ENCODE data around the gene ATP9A.
"Not testable (repeated sequence)": the region's sequence is repeated elsewhere in the genome, so short reads cannot be mapped to it uniquely, and the experiment has no call there.

Gene ATP9A

GRCh38 chr20:51569815-51570738 lies 198.1 kb downstream of the ATP9A start:
- no peak for DNase-seq

- DNase-seq = not testable (repeated sequence)
Observed at GRCh38 chr20:51568533-51568932, 199.7 kb downstream of the ATP9A start.

GRCh38 chr20:51567622-51568021 lies 200.6 kb downstream of the ATP9A start:
- no peak for DNase-seq

DNA sequence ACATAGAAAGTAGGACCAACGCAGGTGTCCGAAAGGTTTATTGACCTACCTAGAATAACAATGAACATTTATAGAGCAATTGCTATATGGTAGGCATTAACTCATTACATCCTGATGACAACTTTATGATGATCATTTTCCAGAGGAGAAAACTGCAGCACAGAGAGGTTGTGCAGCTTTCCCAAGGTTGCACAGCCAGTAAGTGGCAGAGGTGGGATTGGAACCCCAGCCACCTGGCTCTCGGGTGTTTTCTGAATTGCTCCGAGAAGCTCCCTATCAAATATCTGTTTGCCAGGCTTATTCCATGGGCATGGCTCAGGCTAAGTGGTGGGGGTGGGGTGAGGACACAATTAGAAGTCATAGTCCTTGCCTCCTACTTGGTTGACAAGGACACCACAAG lies 201.6 kb downstream of the ATP9A start:
- no peak for DNase-seq

- DNase-seq = no peak
Observed at GRCh38 chr20:51565298-51566144, 202.7 kb downstream of the ATP9A start.

GRCh38 chr20:51563486-51564332 lies 204.5 kb downstream of the ATP9A start:
- DNase-seq = no peak

DNA sequence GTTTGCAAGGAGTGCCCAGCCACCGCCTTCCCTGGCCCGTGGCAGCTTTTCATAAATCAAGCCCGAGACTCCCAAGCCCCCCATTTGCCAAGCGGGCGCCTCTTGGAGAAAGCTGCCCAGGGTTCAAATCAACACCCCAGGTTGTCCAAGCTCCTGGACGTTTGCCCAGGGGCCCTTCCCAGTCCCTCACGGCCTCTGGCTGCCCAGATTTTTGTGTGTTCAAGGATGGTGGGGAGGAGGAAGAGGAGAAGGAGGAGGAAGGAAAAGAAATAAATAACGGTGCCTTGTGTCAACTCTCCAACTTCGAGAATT lies 205.1 kb downstream of the ATP9A start:
- no peak for DNase-seq

GRCh38 chr20:51562332-51563173 lies 205.6 kb downstream of the ATP9A start:
- DNase-seq = no peak

GRCh38 chr20:51562027-51562331 lies 206.2 kb downstream of the ATP9A start:
- DNase-seq = no peak

DNA sequence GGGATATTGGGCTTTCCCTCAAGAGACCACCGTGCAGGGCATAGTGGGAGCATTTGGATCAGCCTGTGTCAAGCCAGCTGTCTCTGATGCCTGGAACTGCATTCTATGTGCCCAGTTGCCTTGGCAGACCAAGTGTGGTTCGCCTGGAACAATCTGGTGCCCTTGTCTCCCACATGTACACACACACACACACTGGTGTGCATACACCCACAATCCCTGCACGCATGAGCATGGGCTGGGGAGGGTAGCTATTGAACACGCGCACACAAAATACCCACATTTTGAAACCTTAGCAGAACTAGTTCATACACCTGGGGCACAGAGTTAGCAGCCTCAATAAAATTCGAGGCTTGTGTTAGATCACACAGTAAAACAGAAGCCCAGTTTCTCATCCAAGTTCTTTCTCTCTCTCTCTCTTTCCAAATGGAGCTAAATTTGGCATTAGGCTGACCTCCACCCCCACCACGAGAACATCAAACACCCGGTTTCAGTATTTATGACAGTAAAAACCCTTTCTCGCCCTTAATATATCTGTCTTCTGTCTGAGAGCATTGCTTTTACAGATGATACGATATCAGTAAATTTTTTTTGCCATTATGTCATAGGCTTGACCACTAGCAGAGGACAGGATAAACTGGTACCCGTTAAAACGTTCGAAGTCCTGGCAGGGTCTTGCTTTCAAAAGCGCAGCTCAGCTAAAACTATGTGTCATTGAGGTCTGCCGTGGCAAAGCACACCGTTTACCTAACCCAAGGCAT lies 207.5 kb downstream of the ATP9A start:
- no peak for DNase-seq

DNA sequence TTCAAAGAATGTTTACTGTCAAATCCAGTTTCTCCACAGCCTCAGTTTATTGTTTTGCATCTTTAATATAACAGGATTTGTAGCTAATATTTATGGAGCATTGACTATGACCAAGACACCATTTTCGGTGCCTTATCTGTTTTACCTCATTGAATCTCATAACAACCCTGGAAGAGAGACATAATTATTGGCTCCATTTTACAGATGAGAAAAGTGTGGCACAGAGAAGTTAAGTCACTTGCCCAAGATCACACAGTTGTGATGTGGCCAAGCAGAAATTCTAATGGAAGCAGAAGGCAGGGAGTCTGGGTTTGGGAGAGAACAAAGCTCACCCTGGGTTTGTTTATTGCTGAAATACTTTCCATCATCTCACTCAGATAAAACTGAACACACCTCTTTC lies 208.1 kb downstream of the ATP9A start:
- DNase-seq = no peak

DNA sequence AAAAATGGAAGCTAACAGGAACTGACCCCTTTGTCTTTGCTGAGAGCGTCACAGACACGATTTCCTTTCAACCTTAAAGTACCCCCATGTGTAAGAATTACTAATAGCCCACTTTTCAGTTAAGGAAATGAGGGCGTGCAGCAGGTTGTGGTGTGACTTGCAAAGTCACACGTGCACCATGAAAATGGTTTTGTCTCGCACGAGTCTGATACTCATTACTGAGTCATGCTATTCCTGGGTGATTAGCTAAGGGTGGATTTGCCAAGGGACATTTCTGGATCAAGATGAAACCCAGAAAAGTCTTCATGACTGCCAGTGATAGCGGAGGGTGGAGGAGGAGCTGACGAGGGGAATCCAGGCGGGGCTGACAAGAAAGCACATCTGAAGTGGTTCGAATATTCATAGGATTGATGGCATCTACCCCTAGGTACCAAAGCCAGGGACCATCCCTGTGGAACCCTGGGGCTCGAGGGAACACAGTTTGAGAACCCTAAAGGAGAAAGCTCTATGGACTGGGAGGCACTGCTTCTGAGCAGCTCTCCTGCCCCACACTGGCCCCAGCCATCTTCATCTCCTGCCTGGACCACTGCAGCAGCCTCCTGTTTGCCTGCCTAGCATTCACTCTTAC lies 213.5 kb downstream of the ATP9A start:
- no peak for DNase-seq

- DNase-seq = no peak
Observed at GRCh38 chr20:51553897-51554486, 214.2 kb downstream of the ATP9A start.

DNA sequence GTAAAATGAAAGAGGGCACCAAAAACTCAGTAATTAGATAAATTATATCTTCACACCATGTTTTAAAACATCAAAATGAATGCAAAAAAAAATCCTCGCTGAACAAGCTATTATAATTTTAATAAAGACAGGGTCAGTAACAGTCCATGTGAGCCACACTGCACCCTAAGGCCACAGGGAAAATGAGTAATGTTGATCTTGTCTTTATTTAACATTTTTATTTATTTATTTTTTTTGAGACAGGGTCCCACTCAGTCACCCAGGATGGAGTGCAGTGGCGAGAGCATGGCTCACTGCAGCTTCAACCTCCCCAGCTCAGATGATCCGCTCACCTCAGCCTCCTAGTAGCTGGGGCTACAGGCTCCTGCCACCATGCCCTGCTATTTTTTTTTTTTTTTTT lies 217.0 kb downstream of the ATP9A start:
- no peak for DNase-seq

DNA sequence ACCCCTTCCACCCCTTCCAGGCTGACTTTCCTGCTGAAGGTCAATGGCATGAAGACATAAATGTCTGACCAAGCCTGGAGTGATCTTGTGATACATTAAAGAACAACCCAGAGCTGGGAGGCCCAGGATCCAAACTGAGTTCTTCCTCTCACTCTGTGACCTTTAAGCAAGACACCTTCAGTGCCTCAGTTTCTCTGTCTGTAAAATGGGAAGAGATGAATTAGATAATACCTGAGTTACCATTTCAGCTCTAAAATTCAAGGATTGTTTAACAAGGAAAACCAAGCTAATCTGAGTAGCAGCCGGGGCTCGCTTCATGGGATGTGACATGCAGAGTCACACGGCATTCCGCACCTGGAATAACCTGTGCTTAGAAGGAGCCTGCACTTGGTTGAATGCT lies 218.7 kb downstream of the ATP9A start:
- DNase-seq = no peak

- no peak for DNase-seq
Observed at GRCh38 chr20:51547951-51548350, 220.2 kb downstream of the ATP9A start.
